Activated gamma-delta T cell (primary cell): ENCODE measurements around the gene IQCH.

ENCODE experiments used
- DNase-seq: peaks from one replicate; lab custom pipeline; 2025; lab: John Stamatoyannopoulos, UW
- total RNA-seq, 2 donors: gene quantifications; one replicate each; lab custom pipeline; 2026; lab: John Stamatoyannopoulos, UW

Gene IQCH
- total RNA-seq: 2.1 to 2.4 reads per million in 2 donors

- DNase-seq: peak; percentile 97
Measured at GRCh38 chr15:67254238-67255175, at the start of gene IQCH, which contains the start of gene AAGAB. Gene IQCH, plus strand, starts transcription at chr15:67254786. Its CDS starts 111 bp downstream, at chr15:67254897. Gene AAGAB, minus strand, starts transcription at chr15:67254661. Its CDS starts 30 bp downstream, at chr15:67254631.

- no peak for DNase-seq
Measured at GRCh38 chr15:67207555-67208207, 46.9 kb upstream of the IQCH start.

GRCh38 chr15:67208396-67208795 lies 46.2 kb upstream of the IQCH start:
- DNase-seq: no peak

GRCh38 chr15:67210555-67211168 lies 43.9 kb upstream of the IQCH start:
- DNase-seq: no peak

- no peak for DNase-seq
Measured at GRCh38 chr15:67212684-67213367, 41.8 kb upstream of the IQCH start.

- no peak for DNase-seq
Measured at GRCh38 chr15:67215102-67215501, 39.5 kb upstream of the IQCH start.

GRCh38 chr15:67216859-67217258 lies 37.7 kb upstream of the IQCH start:
- no peak for DNase-seq

- DNase-seq: no peak
Measured at GRCh38 chr15:67218428-67218827, 36.2 kb upstream of the IQCH start.

- DNase-seq: no peak
Measured at GRCh38 chr15:67219288-67219687, 35.3 kb upstream of the IQCH start.

- no peak for DNase-seq
Measured at GRCh38 chr15:67224889-67225288, 29.7 kb upstream of the IQCH start.

GRCh38 chr15:67225336-67225735 lies 29.2 kb upstream of the IQCH start:
- no peak for DNase-seq

- no peak for DNase-seq
Measured at GRCh38 chr15:67227431-67227830, 27.2 kb upstream of the IQCH start.

GRCh38 chr15:67227846-67228245 lies 26.7 kb upstream of the IQCH start:
- no peak for DNase-seq

GRCh38 chr15:67228286-67228685 lies 26.3 kb upstream of the IQCH start:
- DNase-seq: no peak

- no peak for DNase-seq
Measured at GRCh38 chr15:67230504-67230903, 24.1 kb upstream of the IQCH start.

- no peak for DNase-seq
Measured at GRCh38 chr15:67232591-67232990, 22.0 kb upstream of the IQCH start.

- no peak for DNase-seq
Measured at GRCh38 chr15:67240235-67241131, 14.1 kb upstream of the IQCH start.

GRCh38 chr15:67241132-67241855 lies 13.3 kb upstream of the IQCH start:
- DNase-seq: no peak

GRCh38 chr15:67242708-67243111 lies 11.9 kb upstream of the IQCH start:
- DNase-seq: no peak

GRCh38 chr15:67244971-67245478 lies 9.6 kb upstream of the IQCH start:
- DNase-seq: no peak
